Liver (tissue), 9 donors: ENCODE measurements around the gene IPP. TPM values are rescaled to one million over a fixed set of nuclear protein-coding genes. Genes with fewer than 3 reads are reported as not detected.

Experiments
- DNase-seq: peaks from one replicate; pipeline ENCODE4 v3.0.0-alpha.2; 2017; ENCODE audit warnings: low spot score
- H3K27ac ChIP-seq, 2 donors: one replicate each; pipeline ENCODE4 v1.7.0; 2013; ENCODE audit warnings: inconsistent platforms in 2 of 2, low read length in 2 of 2, control low read depth in 1 of 2, low read depth in 1 of 2, mild to moderate bottlenecking in 1 of 2
- H3K27me3 ChIP-seq, 4 donors: one replicate each; pipeline versions ENCODE4 v1.6.1 to v1.7.0; 2013; ENCODE audit warnings: low read length in 3 of 4, inconsistent platforms in 1 of 4, mild to moderate bottlenecking in 1 of 4, moderate library complexity in 1 of 4; ENCODE audit not compliant: control insufficient read depth in 4 of 4, insufficient read depth in 4 of 4
- H3K36me3 ChIP-seq, 4 donors: one replicate each; pipeline versions ENCODE4 v1.6.1 to v1.7.0; 2013; ENCODE audit warnings: low read length in 3 of 4, mild to moderate bottlenecking in 3 of 4, low read depth in 1 of 4, moderate library complexity in 1 of 4; ENCODE audit not compliant: control insufficient read depth in 4 of 4, insufficient read depth in 3 of 4
- H3K4me1 ChIP-seq, 4 donors: one replicate each; pipeline versions ENCODE4 v1.6.1 to v1.7.0; 2013; ENCODE audit warnings: low read length in 3 of 4, mild to moderate bottlenecking in 3 of 4, moderate library complexity in 1 of 4; ENCODE audit not compliant: control insufficient read depth in 4 of 4, insufficient read depth in 4 of 4
- H3K4me3 ChIP-seq, 3 donors: one replicate each; pipeline versions ENCODE4 v1.6.1 to v1.7.0; 2013; ENCODE audit warnings: low read length in 3 of 3, control low read depth in 1 of 3, low read depth in 1 of 3, mild to moderate bottlenecking in 1 of 3
- H3K9ac ChIP-seq, 2 donors: one replicate each; pipeline ENCODE4 v1.7.0; 2013; ENCODE audit warnings: low read length in 2 of 2, mild to moderate bottlenecking in 2 of 2, moderate library complexity in 2 of 2, control low read depth in 1 of 2, low read depth in 1 of 2
- H3K9me3 ChIP-seq, 4 donors: one replicate each; pipeline versions ENCODE4 v1.6.1 to v1.7.0; 2013; ENCODE audit warnings: low read length in 3 of 4; ENCODE audit not compliant: control insufficient read depth in 4 of 4
- EGR1 ChIP-seq, 2 donors: IDR thresholded peaks; 2 replicates each; pipeline ENCODE4 v1.6.1; 2016 to 2018; ENCODE audit warnings: antibody characterized with exemption in 2 of 2, low read depth in 2 of 2
- FOXA1 ChIP-seq: IDR thresholded peaks from 2 replicates; pipeline ENCODE4 v1.6.1; 2016; ENCODE audit warnings: antibody characterized with exemption
- GABPA ChIP-seq, 2 donors: IDR thresholded peaks in 1 of 2; conservative IDR thresholded peaks in 1 of 2; 2 replicates each; pipeline ENCODE4 v1.6.1; 2016; ENCODE audit warnings: antibody characterized with exemption in 2 of 2, mild to moderate bottlenecking in 1 of 2, moderate library complexity in 1 of 2
- HNF4A ChIP-seq, 2 donors: conservative IDR thresholded peaks; 2 replicates each; pipeline ENCODE4 v1.6.1; 2016; ENCODE audit warnings: antibody characterized with exemption in 2 of 2, mild to moderate bottlenecking in 2 of 2
- HNF4G ChIP-seq: IDR thresholded peaks from 2 replicates; pipeline ENCODE4 v1.6.1; 2016; ENCODE audit warnings: antibody characterized with exemption
- JUND ChIP-seq, 2 donors: IDR thresholded peaks; 2 replicates each; pipeline ENCODE4 v1.6.1; 2016; ENCODE audit warnings: antibody characterized with exemption in 2 of 2
- NR2F2 ChIP-seq: IDR thresholded peaks from 2 replicates; pipeline ENCODE4 v1.6.1; 2016; ENCODE audit warnings: antibody characterized with exemption
- REST ChIP-seq: IDR thresholded peaks from 2 replicates; pipeline ENCODE4 v1.6.1; 2016; ENCODE audit warnings: antibody characterized with exemption, mild to moderate bottlenecking
- SP1 ChIP-seq: IDR thresholded peaks from 2 replicates; pipeline ENCODE4 v1.6.1; 2018; ENCODE audit warnings: antibody characterized with exemption, mild to moderate bottlenecking
- YY1 ChIP-seq: IDR thresholded peaks from 2 replicates; pipeline ENCODE4 v1.6.1; 2016; ENCODE audit warnings: antibody characterized with exemption, mild to moderate bottlenecking
- WGBS: extraction: QIAGEN DNeasy Blood & Tissue Kit; methylation state at CpG from one replicate; pipeline ENCODE4 v1.1.7; 2013; 5-methylcytosine and 5-hydroxymethylcytosine counted together
- polyA plus RNA-seq, 2 donors: library from polyadenylated mRNA; stranded (reverse) in 1 of 2; unstranded in 1 of 2; fragments of 200-250 nt in 1 of 2; fragments of >200 nt in 1 of 2; fragmentation: Nextera tagmentation in 1 of 2; extraction: Ambion mirVana in 1 of 2; gene quantifications; one replicate each; pipeline versions ENCODE4 v1.2.1 to v1.2.3, GENCODE V29; 2013 to 2015
- total RNA-seq, 2 donors: library from RNA; depleted of rRNA; stranded (reverse); fragments of >200 nt; gene quantifications; one replicate each; pipeline ENCODE4 v1.2.3, GENCODE V29; 2014
- TF ChIP-seq, protein P1 (sequence below): fragments of 150-350 bp; IDR thresholded peaks from 2 replicates; pipeline ENCODE4 v1.5.1; 2017; ENCODE audit warnings: improper control_type of control experiment, low read depth, low read length; ENCODE audit not compliant: missing input control
- TF ChIP-seq, protein P2 (sequence below): IDR thresholded peaks from 2 replicates; pipeline ENCODE4 v1.6.1; 2016; ENCODE audit warnings: antibody characterized with exemption
- TF ChIP-seq, protein P3 (sequence below): IDR thresholded peaks from 2 replicates; pipeline ENCODE4 v1.6.1; 2016; ENCODE audit warnings: antibody characterized with exemption
- donor health status: healthy.
- donor health status: healthy.
- donor health status: healthy.
- donor health status: healthy.
- donor health status: healthy.

The IPP gene
- total and polyA plus RNA-seq, 4 donors: 2.7 to 6.7 (median 5.5) TPM

DNA sequence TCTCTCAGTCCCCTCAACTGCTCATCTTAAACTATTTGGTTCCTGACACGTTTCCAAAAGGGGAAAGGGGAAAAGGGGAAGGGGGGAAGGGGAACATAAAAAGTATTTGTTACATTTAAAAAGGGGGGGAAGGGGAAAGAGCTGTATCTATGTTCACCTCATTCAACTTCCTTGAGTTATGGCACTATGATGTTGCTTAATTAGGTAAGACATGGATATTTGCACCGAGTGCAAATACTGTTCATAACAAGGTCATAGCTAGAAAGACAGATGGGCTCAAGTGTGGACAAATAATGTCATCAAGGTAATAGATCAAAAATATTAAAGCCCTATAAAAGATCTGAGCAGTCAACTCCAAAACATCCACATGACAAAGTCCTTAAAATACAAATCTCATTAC, 90.1 kb downstream of the IPP start:
- H3K27ac ChIP-seq: no peak overlapping the region
- no peak for DNase-seq
- WGBS: 67% methylated on average over 2 of the region's 2 CpGs
- peaks cover 14 to 41% (median 30%) of the 10 kb centered on the region in 4 donors for H3K4me1 ChIP-seq
- H3K9me3 ChIP-seq: no peaks in the 10 kb centered on the region
- H3K9ac ChIP-seq: no peak overlapping the region
- TF ChIP-seq GABPA (IDR thresholded peaks at IDR 0.05 in 1 of 2, conservative IDR thresholded peaks at IDR 0.05 in 1 of 2) (no peak), SP1 (no peak), NR2F2 (no peak), JUND (IDR thresholded peaks at IDR 0.05) (no peak), REST (no peak)
- TF ChIP-seq, protein P1, sequence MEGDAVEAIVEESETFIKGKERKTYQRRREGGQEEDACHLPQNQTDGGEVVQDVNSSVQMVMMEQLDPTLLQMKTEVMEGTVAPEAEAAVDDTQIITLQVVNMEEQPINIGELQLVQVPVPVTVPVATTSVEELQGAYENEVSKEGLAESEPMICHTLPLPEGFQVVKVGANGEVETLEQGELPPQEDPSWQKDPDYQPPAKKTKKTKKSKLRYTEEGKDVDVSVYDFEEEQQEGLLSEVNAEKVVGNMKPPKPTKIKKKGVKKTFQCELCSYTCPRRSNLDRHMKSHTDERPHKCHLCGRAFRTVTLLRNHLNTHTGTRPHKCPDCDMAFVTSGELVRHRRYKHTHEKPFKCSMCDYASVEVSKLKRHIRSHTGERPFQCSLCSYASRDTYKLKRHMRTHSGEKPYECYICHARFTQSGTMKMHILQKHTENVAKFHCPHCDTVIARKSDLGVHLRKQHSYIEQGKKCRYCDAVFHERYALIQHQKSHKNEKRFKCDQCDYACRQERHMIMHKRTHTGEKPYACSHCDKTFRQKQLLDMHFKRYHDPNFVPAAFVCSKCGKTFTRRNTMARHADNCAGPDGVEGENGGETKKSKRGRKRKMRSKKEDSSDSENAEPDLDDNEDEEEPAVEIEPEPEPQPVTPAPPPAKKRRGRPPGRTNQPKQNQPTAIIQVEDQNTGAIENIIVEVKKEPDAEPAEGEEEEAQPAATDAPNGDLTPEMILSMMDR: no peak
- TF ChIP-seq, protein P2, sequence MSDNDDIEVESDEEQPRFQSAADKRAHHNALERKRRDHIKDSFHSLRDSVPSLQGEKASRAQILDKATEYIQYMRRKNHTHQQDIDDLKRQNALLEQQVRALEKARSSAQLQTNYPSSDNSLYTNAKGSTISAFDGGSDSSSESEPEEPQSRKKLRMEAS: no peak
- H3K4me3 ChIP-seq: no peak overlapping the region
- no peaks in the 10 kb centered on the region for H3K27me3 ChIP-seq
- peaks cover 4 to 23% (median 13%) of the 10 kb centered on the region in 4 donors for H3K36me3 ChIP-seq

- Histone ChIP-seq H3K9me3 (no peaks in the 10 kb centered on the region), H3K4me3 (no peak overlapping the region), H3K9ac (no peak overlapping the region), H3K27me3 (no peaks in the 10 kb centered on the region), H3K36me3 (peaks cover 8 to 33% (median 22%) of the 10 kb centered on the region in 4 donors), H3K27ac (peak overlapping the region in 1 of 2 donors; percentile 78), H3K4me1 (peaks cover 14 to 38% (median 30%) of the 10 kb centered on the region in 4 donors)
- TF ChIP-seq SP1 (no peak), REST (no peak), GABPA (IDR thresholded peaks at IDR 0.05 in 1 of 2, conservative IDR thresholded peaks at IDR 0.05 in 1 of 2) (no peak), JUND (IDR thresholded peaks at IDR 0.05) (no peak), HNF4G (no peak), EGR1 (IDR thresholded peaks at IDR 0.05; ENCODE audit: low read depth in 2 of 2) (no peak), FOXA1 (no peak), YY1 (no peak), HNF4A (conservative IDR thresholded peaks at IDR 0.05) (no peak)
- TF ChIP-seq, protein P3, sequence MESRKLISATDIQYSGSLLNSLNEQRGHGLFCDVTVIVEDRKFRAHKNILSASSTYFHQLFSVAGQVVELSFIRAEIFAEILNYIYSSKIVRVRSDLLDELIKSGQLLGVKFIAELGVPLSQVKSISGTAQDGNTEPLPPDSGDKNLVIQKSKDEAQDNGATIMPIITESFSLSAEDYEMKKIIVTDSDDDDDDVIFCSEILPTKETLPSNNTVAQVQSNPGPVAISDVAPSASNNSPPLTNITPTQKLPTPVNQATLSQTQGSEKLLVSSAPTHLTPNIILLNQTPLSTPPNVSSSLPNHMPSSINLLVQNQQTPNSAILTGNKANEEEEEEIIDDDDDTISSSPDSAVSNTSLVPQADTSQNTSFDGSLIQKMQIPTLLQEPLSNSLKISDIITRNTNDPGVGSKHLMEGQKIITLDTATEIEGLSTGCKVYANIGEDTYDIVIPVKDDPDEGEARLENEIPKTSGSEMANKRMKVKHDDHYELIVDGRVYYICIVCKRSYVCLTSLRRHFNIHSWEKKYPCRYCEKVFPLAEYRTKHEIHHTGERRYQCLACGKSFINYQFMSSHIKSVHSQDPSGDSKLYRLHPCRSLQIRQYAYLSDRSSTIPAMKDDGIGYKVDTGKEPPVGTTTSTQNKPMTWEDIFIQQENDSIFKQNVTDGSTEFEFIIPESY: no peak
- TF ChIP-seq, protein P2: no peak
- TF ChIP-seq, protein P1: no peak
- WGBS: 98% methylated on average over 2 of the region's 2 CpGs
- DNase-seq: no peak
Measured at GRCh38 chr1:45659222-45659621, 91.2 kb downstream of the IPP start.
